Neutrophil (primary cell): Measurements from ENCODE around the gene CEACAM19.
"Not testable (repeated sequence)": the region's sequence is repeated elsewhere in the genome, so short reads cannot be mapped to it uniquely, and the experiment has no call there.

Experiments used
- H3K27ac ChIP-seq: fragments of 200-600 bp; sonication (generic); 2 replicates; pipeline ENCODE4 v1.5.1; 2016; ENCODE audit warnings: mild to moderate bottlenecking, moderate library complexity
- H3K27me3 ChIP-seq: fragments of 200-600 bp; sonication (generic); 2 replicates; pipeline ENCODE4 v1.6.0; 2016; ENCODE audit warnings: mild to moderate bottlenecking
- H3K36me3 ChIP-seq: fragments of 200-600 bp; sonication (generic); 2 replicates; pipeline ENCODE4 v1.5.1; 2017
- H3K4me1 ChIP-seq, 2 experiments: fragments of 200-600 bp in 1 of 2; sonication (generic) in 1 of 2; 1 replicate in 1 of 2; 2 replicates in 1 of 2; pipeline versions ENCODE4 v1.5.1 to v1.6.1; 2013 to 2016; ENCODE audit warnings: low read depth in 1 of 2, low read length in 1 of 2, mild to moderate bottlenecking in 1 of 2, moderate library complexity in 1 of 2; ENCODE audit not compliant: control insufficient read depth in 1 of 2, insufficient read depth in 1 of 2
- H3K4me3 ChIP-seq, 2 experiments: fragments of 200-600 bp in 1 of 2; sonication (generic) in 1 of 2; 1 replicate in 1 of 2; 2 replicates in 1 of 2; pipeline ENCODE4 v1.5.1; 2013 to 2016; ENCODE audit warnings: low read depth in 1 of 2, low read length in 1 of 2, mild to moderate bottlenecking in 1 of 2, moderate library complexity in 1 of 2
- H3K9me3 ChIP-seq: fragments of 200-600 bp; sonication (generic); 2 replicates; pipeline ENCODE4 v1.5.1; 2016
- CTCF ChIP-seq: fragments of 200-600 bp; sonication (generic); IDR thresholded peaks from 2 replicates; pipeline ENCODE4 v1.5.1; 2016; ENCODE audit warnings: antibody characterized with exemption

CEACAM19 gene

GRCh38 chr19:44663996-44664395, 7.3 kb upstream of the CEACAM19 start:
- no peak for TF ChIP-seq CTCF
- H3K9me3 ChIP-seq: no peaks in the 10 kb centered on the region
- H3K4me1 ChIP-seq: no peaks in the 10 kb centered on the region
- no peaks in the 10 kb centered on the region for H3K27me3 ChIP-seq
- H3K36me3 ChIP-seq: peaks cover 44% of the 10 kb centered on the region
- no peak overlapping the region for H3K4me3 ChIP-seq
- H3K27ac ChIP-seq: no peak overlapping the region

- Histone ChIP-seq H3K27ac (no peak overlapping the region), H3K4me1 (no peaks in the 10 kb centered on the region), H3K27me3 (no peaks in the 10 kb centered on the region), H3K4me3 (no peak overlapping the region), H3K36me3 (peaks cover 34% of the 10 kb centered on the region), H3K9me3 (no peaks in the 10 kb centered on the region)
- TF ChIP-seq CTCF: no peak
These were observed 6.3 kb upstream of the CEACAM19 start for GRCh38 chr19:44664976-44665375.

- Histone ChIP-seq H3K27me3 (no peaks in the 10 kb centered on the region), H3K4me1 (no peaks in the 10 kb centered on the region), H3K9me3 (no peaks in the 10 kb centered on the region), H3K4me3 (no peak overlapping the region), H3K36me3 (peaks cover 15% of the 10 kb centered on the region), H3K27ac (no peak overlapping the region)
- TF ChIP-seq CTCF: no peak
These were observed 4.3 kb upstream of the CEACAM19 start for GRCh38 chr19:44666852-44667556.

GRCh38 chr19:44668985-44669764, 2.1 kb upstream of the CEACAM19 start:
- Histone ChIP-seq H3K9me3 (no peaks in the 10 kb centered on the region), H3K27me3 (no peaks in the 10 kb centered on the region), H3K4me3 (no peak overlapping the region), H3K36me3 (no peaks in the 10 kb centered on the region), H3K27ac (no peak overlapping the region), H3K4me1 (no peaks in the 10 kb centered on the region)
- TF ChIP-seq CTCF: no peak

- not testable (repeated sequence) for H3K27me3 ChIP-seq, H3K4me1 ChIP-seq, H3K27ac ChIP-seq, H3K9me3 ChIP-seq, H3K4me3 ChIP-seq, H3K36me3 ChIP-seq
These were observed 1.3 kb upstream of the CEACAM19 start for GRCh38 chr19:44670027-44670426.

- no peaks in the 10 kb centered on the region for H3K36me3 ChIP-seq
- no peak for TF ChIP-seq CTCF
- H3K4me3 ChIP-seq: no peak overlapping the region
- peaks cover 0 to 2% of the 10 kb centered on the region in 2 experiments for H3K4me1 ChIP-seq
- no peaks in the 10 kb centered on the region for H3K9me3 ChIP-seq
- no peak overlapping the region for H3K27ac ChIP-seq
- H3K27me3 ChIP-seq: no peaks in the 10 kb centered on the region
These were observed 944 bp downstream of the CEACAM19 start for GRCh38 chr19:44672226-44672625.
